GM19239 (cell line): ENCODE results near the gene ARCN1.
"Not testable (repeated sequence)": the region's sequence is repeated elsewhere in the genome, so short reads cannot be mapped to it uniquely, and the experiment has no call there.

ENCODE experiments used
- DNase-seq: peaks from one replicate; pipeline ENCODE4 v3.0.0; 2011; ENCODE audit warnings: low spot score; ENCODE audit not compliant: insufficient read length
- FAIRE-seq: peaks from 2 replicates; lab custom pipeline; 2011; peaks lifted over from hg19 to GRCh38; lab: Jason Lieb, UNC

The ARCN1 gene

GRCh38 chr11:118603709-118604108, 31.5 kb downstream of the ARCN1 start:
- not testable (repeated sequence) for FAIRE-seq, DNase-seq

GRCh38 chr11:118604566-118604965, 32.4 kb downstream of the ARCN1 start:
- no peak for DNase-seq
- no peak for FAIRE-seq

GRCh38 chr11:118605116-118605867, 33.1 kb downstream of the ARCN1 start:
- FAIRE-seq: no peak
- DNase-seq: no peak

GRCh38 chr11:118606157-118606843, 34.1 kb downstream of the ARCN1 start:
- DNase-seq (no peak), FAIRE-seq (no peak)

- no peak for FAIRE-seq
- no peak for DNase-seq
Measured at GRCh38 chr11:118606844-118607228, 34.6 kb downstream of the ARCN1 start.

GRCh38 chr11:118607401-118608359, 35.5 kb downstream of the ARCN1 start, which contains the start of gene PHLDB1:
TSS of gene PHLDB1 (plus strand) at chr11:118607615. CDS start at chr11:118613837, 6,222 bp downstream.
- DNase-seq (no peak), FAIRE-seq (peak; percentile 23)

GRCh38 chr11:118608360-118609227, 36.4 kb downstream of the ARCN1 start:
- FAIRE-seq (no peak), DNase-seq (no peak)

- FAIRE-seq: peak; percentile 66
- no peak for DNase-seq
Measured at GRCh38 chr11:118609380-118610224, 37.4 kb downstream of the ARCN1 start.

GRCh38 chr11:118610225-118610772, 38.1 kb downstream of the ARCN1 start:
- FAIRE-seq: no peak
- DNase-seq: no peak

GRCh38 chr11:118610773-118611432, 38.7 kb downstream of the ARCN1 start:
- peak; percentile 58 for DNase-seq
- FAIRE-seq: no peak

GRCh38 chr11:118611433-118611795, 39.2 kb downstream of the ARCN1 start:
- FAIRE-seq, DNase-seq: not testable (repeated sequence)

GRCh38 chr11:118612378-118612777, 40.2 kb downstream of the ARCN1 start:
- no peak for DNase-seq
- FAIRE-seq: no peak

- FAIRE-seq (no peak), DNase-seq (no peak)
Measured at GRCh38 chr11:118614511-118614910, 42.3 kb downstream of the ARCN1 start.

- DNase-seq (no peak), FAIRE-seq (no peak)
Measured at GRCh38 chr11:118615282-118615975, 43.2 kb downstream of the ARCN1 start.

- no peak for DNase-seq
- FAIRE-seq: no peak
Measured at GRCh38 chr11:118615976-118616371, 43.8 kb downstream of the ARCN1 start.

GRCh38 chr11:118618115-118618990, 46.1 kb downstream of the ARCN1 start:
- DNase-seq (no peak), FAIRE-seq (no peak)
